DMS53 treated with DMSO at 0.1 percent for 48 hours (cell line): Measurements from ENCODE around the gene GPR155.
"Not testable (repeated sequence)": the region's sequence is repeated elsewhere in the genome, so short reads cannot be mapped to it uniquely, and the experiment has no call there.

ENCODE experiments used
- DNase-seq: peaks from one replicate; lab custom pipeline; 2025; ENCODE audit not compliant: unreplicated experiment; lab: John Stamatoyannopoulos, UW

GPR155 gene

DNA sequence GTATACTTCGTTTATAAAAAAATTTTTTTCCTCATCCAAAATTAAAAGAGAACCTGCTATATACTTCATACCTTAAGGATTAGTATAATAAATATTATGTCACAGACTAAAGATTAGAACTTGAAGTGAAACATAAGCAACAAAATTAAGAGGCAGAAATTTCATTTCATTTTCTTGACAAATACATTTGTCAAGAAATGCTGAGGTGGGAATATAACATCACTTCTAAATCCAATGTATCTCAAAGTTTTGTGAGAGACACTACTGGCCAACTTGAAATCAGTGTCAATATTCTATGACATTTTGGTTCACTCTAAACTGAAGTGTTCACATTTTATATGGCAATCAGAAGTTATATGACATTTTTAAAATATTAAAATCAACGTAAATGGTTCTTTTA, 47.5 kb downstream of the GPR155 start:
- DNase-seq: no peak

DNA sequence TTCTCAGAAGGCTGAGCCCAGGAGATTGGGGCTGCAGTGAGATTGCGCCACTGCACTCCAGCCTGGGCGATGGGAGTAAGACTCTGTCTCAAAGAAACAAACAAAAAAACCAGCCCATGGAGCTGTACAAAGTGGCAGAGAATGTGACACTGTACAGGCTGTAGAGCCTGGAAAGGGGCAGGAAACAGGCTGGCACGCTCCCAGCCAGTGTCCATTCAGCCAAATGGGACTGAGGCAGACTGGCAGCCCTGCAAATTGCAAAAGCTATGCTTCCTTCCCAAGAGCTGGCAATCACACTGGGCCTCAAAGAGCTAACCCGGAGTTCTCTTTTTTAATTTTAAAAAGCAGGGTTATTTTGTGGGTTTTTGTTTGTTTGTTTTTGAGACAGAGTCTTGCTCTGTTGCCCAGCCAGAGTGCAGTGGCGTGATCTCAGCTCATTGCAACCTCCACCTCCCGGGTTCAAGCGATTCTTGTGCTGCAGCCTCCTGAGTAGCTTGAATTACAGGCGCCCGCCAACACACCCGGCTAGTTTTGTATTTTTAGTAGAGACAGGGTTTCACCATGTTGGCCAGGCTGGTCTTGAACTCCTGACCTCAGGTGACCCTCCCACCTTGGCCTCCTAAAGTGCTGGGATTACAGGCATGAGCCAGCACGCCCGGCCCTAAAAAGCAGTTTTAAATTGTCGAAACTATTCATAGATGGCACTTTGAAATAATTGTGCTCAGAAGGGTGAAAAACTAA, 48.5 kb downstream of the GPR155 start:
- DNase-seq: no peak

DNA sequence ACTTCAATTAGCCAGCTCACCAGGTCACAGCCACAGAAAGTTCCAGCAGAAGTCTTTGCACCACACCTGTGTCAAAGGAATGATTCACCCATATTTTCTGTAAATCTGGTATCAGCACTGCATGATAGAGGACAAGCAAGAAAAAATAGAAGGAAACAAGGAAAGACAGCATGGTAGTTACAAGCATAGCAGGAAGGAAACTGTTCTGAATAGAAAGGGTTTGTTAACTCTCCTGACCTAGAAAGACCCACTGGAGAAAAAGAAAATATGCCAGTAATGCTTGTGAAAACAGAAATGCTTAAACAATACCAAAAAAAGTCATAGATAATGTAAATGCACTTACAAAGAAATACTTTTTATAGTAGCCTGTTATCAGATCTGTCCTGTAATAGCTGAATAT, 50.5 kb downstream of the GPR155 start:
- no peak for DNase-seq

DNA sequence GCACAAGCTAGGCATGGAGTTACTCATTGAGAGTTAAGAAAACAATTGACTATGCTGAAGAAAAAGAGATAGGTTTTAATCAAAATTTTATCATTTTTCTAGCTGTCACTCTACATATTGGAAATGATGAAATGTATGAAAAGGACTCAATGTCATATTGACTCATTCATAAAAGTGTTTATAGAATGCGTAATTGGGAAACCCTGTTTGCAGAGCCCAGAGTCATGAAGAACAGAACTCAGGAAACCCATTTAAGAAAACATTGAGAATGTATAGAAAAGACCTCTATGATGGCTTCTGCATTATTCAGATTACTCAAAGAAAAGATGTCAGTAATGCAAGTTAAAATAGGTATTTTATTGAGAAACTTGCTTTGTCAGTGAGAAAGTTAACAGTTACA, 54.9 kb downstream of the GPR155 start:
- DNase-seq: no peak

DNA sequence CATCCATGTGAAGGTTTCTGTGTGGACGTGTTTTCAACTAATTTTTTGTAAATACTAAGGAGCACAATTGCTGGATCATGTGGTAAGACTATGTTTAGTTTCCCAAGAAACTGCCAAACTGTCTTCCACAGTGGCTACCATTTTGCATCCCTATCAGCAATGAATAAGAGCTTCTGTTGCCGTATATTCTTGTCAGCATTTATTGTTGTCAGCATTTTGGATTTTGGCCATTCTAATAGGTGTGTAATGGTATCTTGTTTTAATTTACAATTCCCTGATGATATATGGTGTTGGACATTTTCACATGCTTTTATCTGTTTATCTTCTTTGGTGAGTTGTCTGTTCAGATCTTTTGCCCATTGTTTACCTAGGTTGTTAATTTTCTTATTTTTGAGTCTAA, 56.8 kb downstream of the GPR155 start:
- DNase-seq: no peak

DNA sequence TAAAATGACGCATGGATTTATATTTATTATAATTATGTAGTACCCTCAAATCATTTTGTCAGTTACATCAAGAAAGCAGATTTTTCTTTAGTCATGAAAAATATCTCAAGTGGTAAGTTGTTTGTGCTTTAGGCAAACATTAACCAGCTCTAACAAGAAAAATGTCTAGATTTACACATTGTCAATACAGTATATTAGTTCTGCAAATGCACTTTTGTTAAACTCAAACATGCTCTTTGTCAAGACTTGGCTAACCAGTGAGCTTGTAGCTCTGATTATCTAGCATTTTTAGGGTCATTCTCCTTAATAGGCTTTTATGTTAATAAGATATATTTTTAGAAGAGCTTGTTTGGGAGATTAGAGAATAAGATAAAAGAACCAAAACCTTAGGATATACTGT, 58.6 kb downstream of the GPR155 start:
- peak; percentile 74 for DNase-seq

DNA sequence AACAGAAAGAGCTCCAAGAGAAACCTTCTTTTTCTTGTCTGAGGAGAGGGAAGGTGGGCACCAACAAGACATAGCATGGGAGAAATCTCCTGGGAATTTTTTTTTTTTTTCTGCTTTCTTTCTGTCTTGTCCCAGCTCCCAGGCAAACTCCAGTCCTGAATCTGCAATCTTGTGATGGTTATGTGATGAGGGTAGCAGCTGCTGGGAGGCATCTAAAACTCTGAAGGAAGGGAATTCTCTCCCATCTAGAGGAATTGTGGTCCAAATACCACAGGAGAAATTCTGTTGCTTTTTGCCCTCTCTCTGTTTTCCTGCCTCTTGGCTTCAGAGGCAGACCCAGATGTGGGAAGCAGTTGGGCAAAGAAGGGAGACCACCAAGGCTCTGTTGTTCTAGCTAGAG, 74.6 kb downstream of the GPR155 start:
- DNase-seq: no peak

DNA sequence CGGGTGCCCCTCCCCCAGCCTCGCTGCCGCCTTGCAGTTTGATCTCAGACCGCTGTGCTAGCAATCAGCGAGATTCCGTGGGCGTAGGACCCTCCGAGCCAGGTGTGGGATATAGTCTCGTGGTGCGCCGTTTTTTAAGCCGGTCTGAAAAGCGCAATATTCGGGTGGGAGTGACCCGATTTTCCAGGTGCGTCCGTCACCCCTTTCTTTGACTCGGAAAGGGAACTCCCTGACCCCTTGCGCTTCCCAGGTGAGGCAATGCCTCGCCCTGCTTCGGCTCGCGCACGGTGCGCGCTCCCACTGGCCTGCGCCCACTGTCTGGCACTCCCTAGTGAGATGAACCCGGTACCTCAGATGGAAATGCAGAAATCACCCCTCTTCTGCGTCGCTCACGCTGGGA, 76.8 kb downstream of the GPR155 start:
- not testable (repeated sequence) for DNase-seq

DNA sequence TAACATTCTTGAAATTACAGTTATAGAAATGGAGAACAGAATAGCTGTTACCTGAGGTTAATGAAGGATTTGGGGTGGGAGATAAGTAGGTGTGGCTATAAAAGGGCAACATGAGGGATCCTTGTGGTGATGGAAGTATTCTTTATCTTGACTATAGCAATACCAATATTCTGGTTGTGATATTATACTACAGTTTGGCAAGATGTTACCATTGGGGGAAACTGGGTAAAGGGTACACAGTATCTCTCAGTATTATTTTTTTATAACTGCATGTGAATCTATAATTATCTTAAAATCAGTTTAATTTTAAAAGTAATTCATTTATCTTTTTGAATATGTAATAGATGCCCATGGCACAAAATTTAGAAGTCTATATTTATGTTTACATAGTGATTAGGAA, 83.2 kb downstream of the GPR155 start:
- DNase-seq: no peak

DNA sequence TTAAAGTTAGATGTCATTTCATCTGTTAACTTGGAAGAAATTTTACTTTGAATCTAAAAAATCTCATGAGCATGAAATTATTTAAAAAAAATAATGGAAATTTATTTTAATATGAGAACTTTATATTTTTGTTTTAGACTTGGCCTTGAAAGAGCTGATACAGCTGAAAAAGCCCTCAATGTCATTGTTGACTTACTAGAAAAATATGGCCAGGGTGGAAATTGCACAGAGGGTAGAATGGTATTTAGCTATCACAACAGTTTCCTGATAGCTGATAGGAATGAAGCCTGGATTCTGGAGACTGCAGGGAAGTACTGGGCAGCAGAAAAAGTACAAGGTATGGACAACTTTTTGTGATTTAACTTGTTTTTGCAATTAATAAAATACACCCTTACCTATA, 86.0 kb downstream of the GPR155 start:
- no peak for DNase-seq

DNA sequence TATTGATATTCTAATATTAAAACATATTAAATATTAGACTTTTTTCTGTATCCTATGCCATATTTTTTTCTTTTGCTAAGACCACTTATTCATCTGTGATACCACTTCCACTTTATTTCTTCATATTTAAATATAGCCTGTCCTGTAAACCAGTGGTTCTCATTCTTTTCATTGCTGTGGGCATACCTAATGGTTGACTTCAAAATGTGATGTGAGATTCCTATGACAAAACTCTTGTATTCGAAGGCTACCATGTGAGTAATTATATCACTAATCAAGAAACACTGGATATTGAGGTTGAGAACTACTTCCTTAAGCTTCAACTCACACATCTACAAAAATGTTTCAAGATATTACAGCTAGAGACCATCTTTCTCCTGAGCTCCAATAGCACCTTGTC, 87.7 kb downstream of the GPR155 start:
- DNase-seq: no peak

DNA sequence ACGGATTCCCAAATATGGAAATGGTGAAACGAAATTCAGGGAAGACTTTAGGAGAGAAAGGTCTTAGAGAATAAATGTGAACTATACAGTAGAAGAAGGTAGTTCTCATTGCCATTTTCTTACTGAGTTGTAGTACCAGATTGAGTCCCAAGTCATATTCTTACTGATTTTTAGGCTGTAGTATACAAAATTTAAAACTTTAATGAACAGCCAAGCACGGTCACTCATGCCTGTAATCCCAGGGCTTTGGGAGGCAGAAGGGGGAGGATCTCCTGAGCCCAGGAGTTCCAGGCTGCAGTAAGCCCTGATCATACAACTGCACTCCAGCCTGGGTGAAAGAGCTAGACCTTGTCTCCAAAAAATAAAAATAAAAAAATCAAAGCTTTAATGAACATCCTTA, 89.1 kb downstream of the GPR155 start:
- DNase-seq: no peak

DNA sequence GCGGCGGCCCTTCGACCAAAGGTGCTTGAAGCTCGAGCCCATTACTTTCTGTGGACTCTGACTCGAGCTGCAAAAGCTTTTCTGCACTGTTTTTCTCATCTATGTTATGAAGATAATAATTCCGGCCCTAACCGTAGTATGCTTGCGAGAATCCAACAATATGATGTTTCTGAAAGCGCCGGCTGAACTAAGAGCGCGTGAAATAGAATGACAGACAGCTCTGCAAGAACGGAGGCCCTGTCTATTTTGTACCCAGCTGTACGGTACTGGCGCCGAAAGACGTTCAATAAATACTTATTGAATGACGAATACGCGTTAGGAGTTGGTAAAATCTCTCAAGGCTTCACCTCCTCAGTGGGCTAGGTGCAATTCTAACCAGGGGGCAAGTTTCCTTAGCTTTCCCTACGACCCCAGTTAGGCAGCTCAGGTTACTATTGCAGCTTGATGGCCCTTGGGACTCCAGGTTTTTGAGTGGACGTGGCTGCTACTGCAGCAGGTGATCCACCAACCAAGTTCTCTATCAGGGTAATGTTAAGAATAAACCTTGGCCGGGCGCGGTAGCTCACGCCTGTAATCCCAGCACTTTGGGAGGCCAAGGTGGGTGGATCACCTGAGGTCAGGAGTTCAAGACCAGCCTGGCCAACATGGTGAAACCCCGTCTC, 90.7 kb downstream of the GPR155 start:
- DNase-seq: peak; percentile 83

DNA sequence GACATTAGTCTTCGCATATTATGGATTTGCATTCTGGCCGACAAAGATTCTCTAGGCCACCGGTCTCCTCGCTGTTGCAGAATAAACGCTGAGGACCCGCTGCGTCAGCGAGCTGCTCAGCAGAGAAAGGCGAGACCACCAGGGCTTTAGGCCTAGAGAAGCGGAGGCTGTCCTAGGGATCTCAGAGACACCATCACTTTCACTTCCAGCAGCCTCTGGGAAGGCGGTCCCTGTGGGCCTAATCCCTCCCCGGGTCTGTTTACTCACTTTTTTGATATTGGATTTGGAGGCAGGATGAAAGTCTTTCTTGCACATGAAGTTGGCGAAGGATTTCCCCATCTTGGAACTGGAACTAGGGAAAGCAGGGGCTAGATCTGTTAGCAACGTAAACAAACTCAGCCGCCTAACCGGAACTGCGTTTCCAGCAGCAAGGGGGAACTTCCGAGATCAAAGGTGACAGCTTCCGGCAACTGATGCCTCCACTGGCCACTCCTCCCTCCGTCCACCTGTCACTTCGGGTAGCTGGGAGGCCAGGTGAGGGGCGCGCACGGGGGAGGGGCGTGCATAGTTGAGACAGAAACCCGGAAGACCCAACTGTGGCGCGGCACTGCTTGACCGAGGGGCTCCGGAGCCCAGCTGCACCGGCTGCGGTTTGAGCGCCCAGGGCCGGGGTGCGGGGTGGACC, 91.4 kb downstream of the GPR155 start, which contains the start of gene SCRN3:
Gene SCRN3 (plus strand): TSS at position 447 of the 685 bp plus-strand sequence. CDS start 2,554 bp downstream, outside the sequence.
- peak; percentile 95 for DNase-seq

DNA sequence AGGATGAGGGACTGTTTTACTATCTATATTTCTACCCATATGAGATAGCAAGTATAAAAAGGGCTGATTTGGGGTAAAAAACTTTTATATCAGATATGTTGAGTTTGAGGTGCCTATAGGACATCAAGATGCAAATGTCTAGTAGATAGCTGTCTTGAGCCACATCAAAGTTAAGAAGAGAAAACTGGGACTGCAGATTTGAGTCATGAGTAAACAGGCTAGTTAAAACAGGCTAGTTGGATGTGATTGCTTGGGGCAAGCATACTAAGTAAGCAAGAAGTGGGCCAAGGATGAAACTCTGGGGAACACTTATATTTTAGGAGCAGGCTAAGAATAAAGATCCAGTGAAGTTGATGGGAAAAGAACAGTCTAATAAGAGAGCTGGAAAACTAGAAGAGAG, 94.1 kb downstream of the GPR155 start:
- DNase-seq: no peak

DNA sequence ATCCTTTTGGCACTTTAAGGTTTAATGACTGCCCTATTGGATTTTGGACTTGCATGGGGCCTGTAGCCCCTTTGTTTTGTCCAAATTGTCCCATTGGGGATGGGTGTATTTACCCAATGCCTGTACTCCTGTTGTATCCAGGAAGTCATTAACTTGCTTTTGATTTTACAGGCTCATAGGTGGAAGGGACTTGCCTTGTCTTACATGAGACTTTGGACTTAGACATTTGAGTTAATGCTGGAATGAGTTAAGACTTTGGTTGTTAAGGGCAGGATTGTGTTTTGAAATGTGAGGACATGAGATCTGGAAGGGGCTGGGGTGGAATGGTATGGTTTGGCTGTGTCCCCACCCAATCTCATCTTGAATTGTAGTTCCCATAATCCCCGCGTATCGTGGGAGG, 96.5 kb downstream of the GPR155 start:
- not testable (repeated sequence) for DNase-seq

DNA sequence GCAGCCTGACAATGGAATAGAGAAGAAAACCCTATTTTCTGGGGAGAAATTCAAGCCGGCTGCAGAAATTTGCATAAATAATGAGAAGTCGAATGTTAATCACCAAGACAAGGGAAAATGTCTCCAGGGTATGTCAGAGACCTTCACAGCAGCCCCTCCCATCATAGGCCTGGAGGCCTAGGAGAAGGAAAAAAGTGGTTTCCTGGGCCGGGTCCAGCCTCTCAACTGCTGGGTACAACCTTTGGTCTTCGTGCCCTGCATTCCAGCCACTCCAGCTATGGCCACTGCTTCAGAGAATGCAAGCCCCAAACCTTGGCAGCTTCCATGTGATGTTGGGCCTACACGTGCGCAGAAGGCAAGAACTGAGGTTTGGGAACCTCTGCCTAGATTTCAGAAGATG, 97.3 kb downstream of the GPR155 start:
- no peak for DNase-seq

DNA sequence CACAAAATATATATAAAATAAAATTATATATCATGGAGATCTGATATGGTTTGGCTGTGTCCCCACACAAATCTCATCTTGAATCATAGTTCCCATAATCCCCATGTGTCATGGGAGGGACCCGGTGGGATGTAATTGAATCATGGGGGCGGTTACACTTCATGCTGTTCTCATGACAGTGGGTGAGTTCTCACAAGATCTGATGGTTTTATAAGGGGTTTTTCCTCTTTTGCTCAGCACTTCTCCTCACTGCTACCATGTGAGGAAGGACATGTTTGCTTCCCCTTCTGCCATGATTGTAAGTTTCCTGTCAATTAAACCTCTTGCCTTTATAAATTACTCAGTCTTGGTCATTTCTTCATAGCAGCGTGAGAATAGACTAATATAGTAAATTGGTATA, 98.1 kb downstream of the GPR155 start:
- DNase-seq: not testable (repeated sequence)

DNA sequence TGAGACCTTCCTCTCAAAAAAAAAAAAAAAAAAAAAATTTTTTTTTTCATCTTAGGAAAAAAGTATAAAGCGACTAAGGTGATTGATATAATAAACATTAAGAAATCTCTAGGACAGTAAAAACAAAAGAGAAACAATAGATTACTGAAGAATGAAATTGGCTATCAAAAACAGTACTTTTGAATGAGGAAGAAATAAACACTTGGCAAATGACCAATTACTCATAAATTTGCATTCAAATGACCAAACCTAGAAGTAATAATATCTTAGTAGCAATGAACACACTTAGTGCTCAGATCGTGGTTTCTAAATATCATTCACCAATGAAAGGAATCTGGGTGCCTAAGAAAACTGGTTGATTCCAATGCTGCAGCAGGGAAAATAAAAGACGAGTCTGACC, 101.6 kb downstream of the GPR155 start:
- no peak for DNase-seq

DNA sequence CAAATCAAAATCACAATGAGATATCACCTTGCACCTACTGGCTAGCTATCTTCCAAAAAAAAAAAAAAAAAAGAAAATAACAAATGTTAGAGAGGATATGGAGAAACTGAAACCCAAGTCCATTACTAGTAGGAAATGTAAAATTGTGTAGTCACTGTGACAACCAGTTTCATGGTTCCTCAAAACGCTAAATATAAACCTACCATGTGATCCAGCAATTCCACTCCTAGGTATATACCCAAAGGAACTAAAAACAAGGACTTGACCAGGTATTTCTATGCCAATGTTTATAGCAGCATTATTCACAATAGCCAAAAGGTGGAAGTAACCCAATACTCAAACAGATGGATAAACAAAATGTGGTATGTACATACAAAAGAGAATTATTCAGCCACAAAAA, 103.0 kb downstream of the GPR155 start:
- DNase-seq: no peak
